ENCODE measurements around the gene BAIAP3.

Gene BAIAP3

DNA sequence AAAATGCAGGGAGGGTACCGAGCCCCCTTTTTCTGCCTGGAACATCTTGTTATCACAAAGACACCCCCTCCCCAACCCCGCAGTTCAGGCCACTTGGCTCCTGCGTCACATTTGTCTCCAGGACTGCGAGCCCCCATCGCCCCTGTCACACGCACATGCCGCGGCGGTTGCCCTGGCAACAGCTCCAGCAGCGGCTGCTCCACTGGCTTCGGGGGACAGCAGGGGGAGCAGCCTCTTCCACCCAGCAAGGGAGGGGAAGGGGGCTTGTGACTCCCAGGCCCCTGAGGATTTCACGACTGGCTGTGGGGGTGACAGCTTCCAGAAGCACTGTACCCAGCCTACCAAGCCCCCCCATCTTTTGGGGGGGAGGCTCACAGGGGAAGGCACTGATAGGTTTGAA, 2.6 kb downstream of the BAIAP3 start:
- Mint-ChIP-seq H3K36me3 (ENCODE audit: low read depth) (no peaks in the 10 kb centered on the region), H3K4me3 (no peak overlapping the region), H3K27ac (no peak overlapping the region), H3K27me3 (ENCODE audit: low read depth, poor library complexity) (peaks cover 71% of the 10 kb centered on the region), H3K4me1 (peaks cover 9% of the 10 kb centered on the region), H3K9me3 (no peaks in the 10 kb centered on the region)
- DNase-seq, result peak; percentile 69
- TF ChIP-seq, protein P1, sequence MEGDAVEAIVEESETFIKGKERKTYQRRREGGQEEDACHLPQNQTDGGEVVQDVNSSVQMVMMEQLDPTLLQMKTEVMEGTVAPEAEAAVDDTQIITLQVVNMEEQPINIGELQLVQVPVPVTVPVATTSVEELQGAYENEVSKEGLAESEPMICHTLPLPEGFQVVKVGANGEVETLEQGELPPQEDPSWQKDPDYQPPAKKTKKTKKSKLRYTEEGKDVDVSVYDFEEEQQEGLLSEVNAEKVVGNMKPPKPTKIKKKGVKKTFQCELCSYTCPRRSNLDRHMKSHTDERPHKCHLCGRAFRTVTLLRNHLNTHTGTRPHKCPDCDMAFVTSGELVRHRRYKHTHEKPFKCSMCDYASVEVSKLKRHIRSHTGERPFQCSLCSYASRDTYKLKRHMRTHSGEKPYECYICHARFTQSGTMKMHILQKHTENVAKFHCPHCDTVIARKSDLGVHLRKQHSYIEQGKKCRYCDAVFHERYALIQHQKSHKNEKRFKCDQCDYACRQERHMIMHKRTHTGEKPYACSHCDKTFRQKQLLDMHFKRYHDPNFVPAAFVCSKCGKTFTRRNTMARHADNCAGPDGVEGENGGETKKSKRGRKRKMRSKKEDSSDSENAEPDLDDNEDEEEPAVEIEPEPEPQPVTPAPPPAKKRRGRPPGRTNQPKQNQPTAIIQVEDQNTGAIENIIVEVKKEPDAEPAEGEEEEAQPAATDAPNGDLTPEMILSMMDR (IDR thresholded peaks at IDR 0.05), result no peak

DNA sequence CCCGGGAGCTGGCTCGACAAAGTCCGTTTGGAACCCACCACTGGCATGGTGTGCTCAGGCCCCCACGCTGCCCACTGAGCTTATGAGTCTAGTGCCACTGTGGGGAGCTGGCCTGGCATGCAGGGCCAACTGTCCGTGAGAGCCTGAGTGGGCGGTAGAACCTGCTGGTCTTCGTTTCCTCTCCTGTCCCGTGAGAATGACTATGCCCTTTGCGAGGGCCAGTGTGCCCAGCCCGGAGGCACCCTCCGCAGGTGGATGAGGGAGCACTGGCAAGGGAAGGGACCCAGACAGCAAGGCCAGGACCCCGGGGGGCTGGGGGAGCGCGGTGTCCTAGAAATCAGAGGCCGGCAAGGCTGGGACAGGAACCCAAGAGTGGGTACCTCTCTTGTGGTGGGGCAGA, 3.2 kb downstream of the BAIAP3 start:
- no peak overlapping the region for H3K27ac Mint-ChIP-seq
- TF ChIP-seq, protein P1 (IDR thresholded peaks at IDR 0.05), result no peak
- no peak for DNase-seq
- peaks cover 4% of the 10 kb centered on the region for H3K4me1 Mint-ChIP-seq
- no peaks in the 10 kb centered on the region for H3K9me3 Mint-ChIP-seq
- no peaks in the 10 kb centered on the region for H3K36me3 Mint-ChIP-seq (ENCODE audit: low read depth)
- H3K4me3 Mint-ChIP-seq, result no peak overlapping the region
- peaks cover 70% of the 10 kb centered on the region for H3K27me3 Mint-ChIP-seq (ENCODE audit: low read depth, poor library complexity)

DNA sequence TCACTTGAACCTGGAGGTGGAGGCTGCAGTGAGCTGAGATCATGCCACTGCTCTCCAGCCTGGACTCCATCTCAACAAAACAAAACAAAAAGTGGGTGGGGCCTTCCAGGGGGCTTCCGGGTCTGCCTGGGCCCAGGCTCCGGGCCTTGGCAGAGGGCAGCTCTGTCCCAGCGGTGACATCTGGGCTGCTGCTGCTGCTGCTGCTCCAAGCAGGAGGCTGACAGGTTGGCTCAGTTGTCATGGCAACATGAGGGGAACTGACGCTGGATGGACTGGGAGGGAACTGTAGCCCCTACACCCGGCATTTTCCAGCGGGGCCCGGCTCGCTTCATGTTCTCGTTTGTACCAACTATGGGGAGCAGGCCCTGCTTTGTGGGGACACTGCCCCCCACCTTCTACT, 4.0 kb downstream of the BAIAP3 start:
- H3K9me3 Mint-ChIP-seq, result no peaks in the 10 kb centered on the region
- no peaks in the 10 kb centered on the region for H3K4me1 Mint-ChIP-seq
- no peak for DNase-seq
- no peak overlapping the region for H3K27ac Mint-ChIP-seq
- H3K27me3 Mint-ChIP-seq (ENCODE audit: low read depth, poor library complexity), result peaks cover 66% of the 10 kb centered on the region
- H3K36me3 Mint-ChIP-seq (ENCODE audit: low read depth), result no peaks in the 10 kb centered on the region
- TF ChIP-seq, protein P1 (IDR thresholded peaks at IDR 0.05), result no peak
- H3K4me3 Mint-ChIP-seq, result no peak overlapping the region

DNA sequence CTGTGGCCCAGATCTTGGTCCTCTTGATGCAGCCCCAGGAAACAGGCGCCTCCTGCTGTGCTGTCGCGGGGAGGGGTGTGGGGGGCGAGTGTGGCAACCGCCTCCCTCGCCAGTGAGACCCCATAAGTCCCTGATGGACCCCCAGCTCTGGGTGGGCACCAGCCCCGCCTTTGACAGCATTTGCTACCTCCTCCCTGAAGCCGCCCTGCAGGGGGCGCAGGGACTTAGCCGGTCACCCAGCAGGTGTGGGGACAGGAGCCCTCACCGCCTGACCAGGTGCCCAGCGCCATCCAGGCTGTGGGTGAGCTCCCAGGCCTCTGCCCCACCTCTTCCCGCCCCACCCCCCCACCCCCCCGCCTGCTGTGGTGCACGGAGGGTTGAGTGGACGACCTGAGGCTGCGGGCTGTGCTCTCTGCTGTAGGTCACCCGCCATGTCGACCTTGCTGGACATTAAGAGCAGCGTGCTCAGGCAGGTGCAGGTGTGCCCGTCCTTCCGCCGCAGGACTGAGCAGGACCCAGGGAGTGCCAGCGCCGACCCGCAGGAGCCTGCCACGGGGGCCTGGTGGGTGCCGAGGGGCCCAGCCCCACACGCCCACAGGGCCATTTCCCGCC, 4.8 kb downstream of the BAIAP3 start:
- Mint-ChIP-seq H3K4me3 (no peak overlapping the region), H3K27me3 (ENCODE audit: low read depth, poor library complexity) (peaks cover 69% of the 10 kb centered on the region), H3K36me3 (ENCODE audit: low read depth) (no peaks in the 10 kb centered on the region), H3K9me3 (no peaks in the 10 kb centered on the region), H3K27ac (no peak overlapping the region), H3K4me1 (peaks cover 5% of the 10 kb centered on the region)
- TF ChIP-seq, protein P1 (IDR thresholded peaks at IDR 0.05), result peak; percentile 47
- peak; percentile 70 for DNase-seq

DNA sequence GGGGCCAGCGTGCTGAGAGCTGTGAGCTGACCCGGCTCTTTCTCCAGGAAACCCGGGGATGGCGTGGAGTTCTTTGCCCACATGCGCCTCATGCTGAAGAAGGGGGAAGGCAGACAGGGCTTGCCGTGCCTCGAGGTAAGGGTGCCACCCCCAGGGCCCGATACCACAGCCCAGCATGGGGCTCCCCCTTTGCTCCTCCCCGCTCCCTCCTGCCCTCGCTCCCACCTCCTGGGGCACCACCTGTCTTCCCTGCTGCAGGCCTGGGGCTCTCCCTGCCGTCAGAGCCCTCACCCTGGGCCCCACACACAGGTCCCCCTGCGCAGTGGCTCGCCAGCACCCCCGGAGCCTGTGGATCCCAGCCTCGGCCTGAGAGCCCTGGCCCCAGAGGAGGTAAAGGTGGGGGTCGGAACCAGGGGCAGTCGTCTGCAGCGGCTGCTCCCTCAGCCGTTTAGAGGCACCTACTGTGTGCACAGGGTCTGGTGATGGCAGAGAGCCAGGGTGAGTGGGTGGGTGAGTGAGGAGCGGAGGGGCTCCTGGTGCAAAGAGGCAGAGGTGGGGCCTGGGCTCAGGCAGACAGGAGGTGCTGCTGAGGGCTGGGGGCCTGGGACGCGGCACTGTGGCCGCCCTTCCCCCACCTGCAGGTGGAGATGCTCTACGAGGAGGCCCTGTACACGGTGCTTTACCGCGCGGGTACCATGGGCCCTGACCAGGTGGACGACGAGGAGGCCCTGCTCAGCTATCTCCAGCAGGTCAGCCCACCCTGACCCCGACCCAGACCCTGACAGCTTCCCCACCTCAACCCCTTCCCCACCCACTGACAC, 5.6 kb downstream of the BAIAP3 start:
- Mint-ChIP-seq H3K4me3 (no peak overlapping the region), H3K36me3 (ENCODE audit: low read depth) (no peaks in the 10 kb centered on the region), H3K9me3 (no peaks in the 10 kb centered on the region), H3K27me3 (ENCODE audit: low read depth, poor library complexity) (peaks cover 74% of the 10 kb centered on the region), H3K4me1 (peaks cover 10% of the 10 kb centered on the region), H3K27ac (no peak overlapping the region)
- TF ChIP-seq, protein P1 (IDR thresholded peaks at IDR 0.05), result no peak
- no peak for DNase-seq
